Adrenal gland (tissue), 5 donors: ENCODE measurements around the gene C7orf57.

Experiments
- CTCF ChIP-seq, 6 experiments: fragments of 450-650 bp in 4 of 6; fragments of 200-600 bp in 2 of 6; sonication (generic) in 1 of 6; IDR thresholded peaks; 1 replicate in 5 of 6; 2 replicates in 1 of 6; pipeline versions ENCODE4 v1.5.1 to v1.8.0; 2016 to 2021; ENCODE audit warnings: antibody characterized with exemption in 6 of 6, mild to moderate bottlenecking in 2 of 6, moderate library complexity in 1 of 6
- POLR2A ChIP-seq, 2 donors: fragments of 450-650 bp; IDR thresholded peaks; one replicate each; pipeline ENCODE4 v1.6.1; 2017; ENCODE audit warnings: antibody characterized with exemption in 2 of 2, mild to moderate bottlenecking in 2 of 2, moderate library complexity in 1 of 2
- donor health status: DM: no; HTN: no; CAD: no.

- TF ChIP-seq CTCF (IDR thresholded peaks at IDR 0.05) (no peak), POLR2A (IDR thresholded peaks at IDR 0.05) (no peak)
Measured at GRCh38 chr7:48067475-48067874, 32.1 kb downstream of the C7orf57 start.
